H1 (cell line): ENCODE measurements around the gene PRIMA1. TPM values are rescaled to one million over a fixed set of nuclear protein-coding genes. Genes with fewer than 3 reads are reported as not detected.

ENCODE experiments used
- CHD1 ChIP-seq: IDR thresholded peaks from 2 replicates; pipeline ENCODE4 v1.6.1; 2012; ENCODE audit warnings: low read depth, low read length, improper control_type of control experiment
- CHD7 ChIP-seq: fragments of 300-600 bp; sonication (generic); IDR thresholded peaks from 2 replicates; pipeline ENCODE4 v1.7.1; 2012; ENCODE audit warnings: low read length, moderate library complexity, mild to moderate bottlenecking, inconsistent platforms; ENCODE audit not compliant: insufficient replicate concordance
- CREB1 ChIP-seq: IDR thresholded peaks from 2 replicates; pipeline ENCODE4 v1.6.1; 2012; ENCODE audit warnings: inconsistent platforms
- CTBP2 ChIP-seq: IDR thresholded peaks from 2 replicates; pipeline ENCODE4 v1.7.0; 2011; ENCODE audit warnings: borderline replicate concordance, mild to moderate bottlenecking, moderate library complexity, mixed read lengths, low read length; ENCODE audit not compliant: insufficient read depth, insufficient read length
- GABPA ChIP-seq: IDR thresholded peaks from 2 replicates; pipeline ENCODE4 v1.6.1; 2011; ENCODE audit warnings: mild to moderate bottlenecking, low read length, moderate library complexity, borderline replicate concordance; ENCODE audit not compliant: insufficient read depth
- KDM5A ChIP-seq: fragments of 200-600 bp; IDR thresholded peaks from 2 replicates; pipeline ENCODE4 v1.7.1; 2012; ENCODE audit warnings: mild to moderate bottlenecking, low read length, inconsistent platforms, mixed read lengths
- RXRA ChIP-seq: IDR thresholded peaks from 2 replicates; pipeline ENCODE4 v1.6.1; 2011; ENCODE audit warnings: low read depth, mild to moderate bottlenecking, low read length, moderate library complexity; ENCODE audit not compliant: insufficient read depth
- SIN3A ChIP-seq, 2 experiments: IDR thresholded peaks in 1 of 2; conservative IDR thresholded peaks in 1 of 2; 2 replicates each; pipeline ENCODE4 v1.6.1; 2011 to 2012; ENCODE audit warnings: low read length in 2 of 2, improper control_type of control experiment in 1 of 2, low read depth in 1 of 2, mild to moderate bottlenecking in 1 of 2
- SIX5 ChIP-seq: IDR thresholded peaks from 2 replicates; pipeline ENCODE4 v1.6.1; 2011; ENCODE audit warnings: mild to moderate bottlenecking, low read depth, low read length
- SP4 ChIP-seq: IDR thresholded peaks from 2 replicates; pipeline ENCODE4 v1.6.1; 2012; ENCODE audit warnings: low read length, inconsistent platforms
- SUZ12 ChIP-seq: fragments of 200-600 bp; sonication (generic); IDR thresholded peaks from 2 replicates; pipeline ENCODE4 v1.6.1; 2012; ENCODE audit warnings: mild to moderate bottlenecking, inconsistent platforms, low read length, moderate library complexity, mixed read lengths
- TCF12 ChIP-seq: IDR thresholded peaks from 2 replicates; pipeline ENCODE4 v1.6.1; 2011; ENCODE audit warnings: low read depth, mild to moderate bottlenecking, low read length
- ZNF274 ChIP-seq: IDR thresholded peaks from 2 replicates; pipeline ENCODE4 v1.7.0; 2012; ENCODE audit warnings: low read length, borderline replicate concordance; ENCODE audit errors: extremely low read depth
- polyA plus RNA-seq, 7 experiments: library from polyadenylated mRNA; depleted of rRNA in 3 of 7; stranded (reverse) in 5 of 7; unstranded in 2 of 7; fragments of >200 nt in 5 of 7; fragments of 200-250 nt in 2 of 7; gene quantifications; 1 replicate in 5 of 7; 2 replicates in 1 of 7; 4 replicates in 1 of 7; pipeline versions ENCODE4 v1.2.1 to v1.2.3, GENCODE V29; 2011 to 2013; ENCODE audit warnings: missing spikeins in 2 of 7, mixed read lengths in 2 of 7
- total RNA-seq: library from RNA; stranded (reverse); fragmentation: NEBNext Ultra II Directional; extraction: Animal tissue kit (Norgen Biotek cat#: 25700); gene quantifications from 2 replicates; pipeline ENCODE4 v1.2.1, GENCODE V29; 2021

Gene PRIMA1
- total and polyA plus RNA-seq, 2 of the 8 experiments (the other 6 are each of a cell fraction or from before 2014, with no cell fraction given) = 2.8 to 4.5 TPM

GRCh38 chr14:93731753-93732152, 56.5 kb downstream of the PRIMA1 start (continued):
- TF ChIP-seq CHD7 = no peak
- TF ChIP-seq CREB1 = no peak
- TF ChIP-seq CTBP2 = no peak
- no peak for TF ChIP-seq KDM5A
- TF ChIP-seq SUZ12 = no peak
- no peak for TF ChIP-seq SP4
- no peak for TF ChIP-seq GABPA
- no peak for TF ChIP-seq CHD1
- no peak for TF ChIP-seq SIN3A (conservative IDR thresholded peaks at IDR 0.05 in 1 of 2, IDR thresholded peaks at IDR 0.05 in 1 of 2; ENCODE audit: low read depth in 1 of 2, low read length in 2 of 2)
- TF ChIP-seq RXRA = no peak
- TF ChIP-seq ZNF274 = no peak
- TF ChIP-seq SIX5 = no peak
- TF ChIP-seq TCF12 = no peak
